LNCaP clone FGC (cell line): ENCODE results near the gene RAB7B.

Experiments used
- DNase-seq: peaks from one replicate; pipeline ENCODE4 v3.0.0-alpha.2; 2011; ENCODE audit warnings: low read depth
- H3K4me3 ChIP-seq: 2 replicates; pipeline ENCODE4 v1.5.1; 2011; ENCODE audit warnings: mild to moderate bottlenecking, low read depth, low read length, control low read depth
- CTCF ChIP-seq: IDR thresholded peaks from 2 replicates; pipeline ENCODE4 v1.5.1; 2012; ENCODE audit warnings: mild to moderate bottlenecking; ENCODE audit not compliant: control insufficient read depth, insufficient read depth; ENCODE audit errors: extremely low read depth

RAB7B gene

GRCh38 chr1:206041640-206042039 lies 38.4 kb upstream of the RAB7B start:
- H3K4me3 ChIP-seq = no peak overlapping the region

GRCh38 chr1:206040328-206040727 lies 37.1 kb upstream of the RAB7B start:
- no peak overlapping the region for H3K4me3 ChIP-seq
- no peak for DNase-seq
- TF ChIP-seq CTCF = no peak

More at GRCh38 chr1:206041640-206042039, 38.4 kb upstream of the RAB7B start:
- DNase-seq = no peak
- no peak for TF ChIP-seq CTCF

GRCh38 chr1:206039046-206039973 lies 36.1 kb upstream of the RAB7B start:
- H3K4me3 ChIP-seq = no peak overlapping the region
- TF ChIP-seq CTCF = no peak
- DNase-seq = no peak

DNA sequence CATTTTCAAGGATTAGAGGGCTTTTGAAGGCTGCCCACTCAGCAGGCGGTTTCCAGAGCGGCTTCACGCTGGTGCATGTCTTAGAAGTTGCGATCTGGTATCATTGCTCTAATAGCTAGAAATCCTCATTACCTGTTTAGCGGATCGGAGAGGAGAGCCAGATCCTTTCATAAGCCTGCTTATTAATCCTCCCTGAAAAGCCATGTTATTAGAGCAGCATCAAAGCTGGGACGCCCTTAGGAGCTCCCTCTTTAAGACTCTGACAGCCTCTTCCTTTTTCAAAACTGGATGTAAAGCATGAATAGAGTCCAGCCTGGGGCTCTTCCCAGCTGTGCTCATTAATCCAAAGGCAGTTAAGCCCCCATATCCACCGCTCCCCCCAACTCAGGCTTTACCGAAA lies 34.4 kb upstream of the RAB7B start:
- TF ChIP-seq CTCF = no peak
- DNase-seq = no peak
- no peak overlapping the region for H3K4me3 ChIP-seq

DNA sequence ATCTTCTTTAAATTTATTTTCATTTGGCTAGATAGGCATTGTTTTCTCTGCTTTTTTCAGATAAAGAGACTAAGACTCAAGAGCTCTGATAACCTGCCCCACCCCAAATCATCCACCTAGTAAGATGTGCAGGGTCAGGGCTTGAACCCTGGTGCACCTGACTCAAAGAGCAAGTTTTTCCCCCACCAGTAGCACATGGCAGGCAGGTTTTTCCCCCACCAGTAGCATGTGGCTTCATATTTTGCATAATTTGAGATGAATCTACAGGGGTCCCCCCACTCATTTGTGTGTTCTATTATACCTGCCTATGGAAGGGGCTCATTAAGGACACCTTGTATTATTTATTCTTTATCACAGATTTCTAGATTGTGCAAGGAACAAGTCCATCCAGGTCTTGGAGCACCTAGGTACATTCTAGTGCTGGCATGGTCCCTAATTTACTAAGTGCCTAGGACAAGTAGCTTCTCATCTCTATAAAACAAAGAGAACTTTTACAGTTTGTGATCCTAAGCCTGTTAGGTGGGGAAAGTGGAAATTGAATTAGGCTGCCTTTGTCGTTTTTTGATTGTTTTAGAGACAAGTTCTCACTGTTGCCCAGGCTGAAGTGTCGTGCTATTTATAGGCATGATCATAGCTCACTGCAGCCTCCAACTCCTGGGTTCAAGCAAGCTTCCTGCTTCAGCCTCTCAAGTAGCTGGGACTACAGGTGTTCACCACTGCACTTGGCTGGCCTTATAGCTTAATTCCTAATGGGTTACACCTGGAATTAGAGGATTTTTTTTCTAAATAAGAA lies 33.7 kb upstream of the RAB7B start:
- DNase-seq = no peak
- H3K4me3 ChIP-seq = no peak overlapping the region
- no peak for TF ChIP-seq CTCF

GRCh38 chr1:206035027-206035426 lies 31.8 kb upstream of the RAB7B start:
- no peak for TF ChIP-seq CTCF
- H3K4me3 ChIP-seq = no peak overlapping the region
- DNase-seq = no peak
